Bone marrow (tissue), 2 donors: ENCODE measurements around the gene IL2RG.

Source experiments
- DNase-seq, 2 donors: peaks; one replicate each; lab custom pipeline; 2025; lab: John Stamatoyannopoulos, UW

The IL2RG gene

DNA sequence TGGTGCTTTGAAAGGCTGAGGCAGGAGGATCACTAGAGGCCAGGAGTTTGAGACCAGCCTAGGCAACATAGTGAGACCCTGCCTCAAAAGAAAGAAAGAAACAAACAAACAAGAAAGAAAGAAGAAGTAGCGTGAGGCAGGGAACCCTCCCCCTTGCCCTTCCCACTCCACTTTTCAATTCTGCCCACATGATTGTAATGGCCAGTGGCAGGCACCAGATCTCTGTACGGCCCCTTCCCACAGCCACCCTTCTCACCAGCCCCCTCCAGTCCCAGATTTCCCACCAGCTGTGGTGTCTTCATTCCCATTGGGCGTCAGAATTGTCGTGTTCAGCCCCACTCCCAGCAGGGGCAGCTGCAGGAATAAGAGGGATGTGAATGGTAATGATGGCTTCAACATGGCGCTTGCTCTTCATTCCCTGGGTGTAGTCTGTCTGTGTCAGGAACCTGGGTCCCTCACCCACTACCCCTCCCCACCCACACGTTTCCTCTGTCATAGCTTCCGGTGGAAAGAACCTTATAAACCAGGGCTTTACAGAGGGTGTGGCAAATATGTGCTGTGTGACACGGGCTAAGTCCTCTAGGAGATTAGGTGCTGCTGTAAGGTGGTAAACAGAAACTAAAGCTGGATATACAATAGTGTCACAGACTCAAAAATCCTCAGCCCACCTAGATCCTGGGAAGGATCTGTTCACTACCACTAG, at the start of gene IL2RG:
IL2RG (minus strand) TSS at position 437 of the 703 bp plus-strand sequence; CDS start at position 399, 38 bp downstream.
- DNase-seq = peak; percentile 28 to 41

DNA sequence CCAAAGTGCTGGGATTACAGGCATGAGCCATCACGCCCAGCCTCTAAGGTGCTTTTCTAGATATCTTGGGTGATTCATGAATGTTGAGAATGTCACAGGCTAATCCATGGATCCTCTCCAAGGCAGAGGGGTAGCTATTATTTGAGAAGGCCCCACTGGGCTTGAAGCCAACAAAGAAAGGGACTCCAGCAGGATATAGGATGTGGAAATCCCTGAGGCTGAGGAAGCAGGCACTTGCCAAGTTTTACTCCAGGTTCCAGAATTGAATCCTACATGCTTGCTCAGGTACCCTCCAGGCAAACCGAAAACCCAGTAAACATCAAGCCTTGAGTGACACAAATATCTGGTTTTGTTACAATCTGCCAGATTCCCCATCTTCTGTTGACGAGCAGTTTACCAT, 49.1 kb upstream of the IL2RG start:
- no peak for DNase-seq

DNA sequence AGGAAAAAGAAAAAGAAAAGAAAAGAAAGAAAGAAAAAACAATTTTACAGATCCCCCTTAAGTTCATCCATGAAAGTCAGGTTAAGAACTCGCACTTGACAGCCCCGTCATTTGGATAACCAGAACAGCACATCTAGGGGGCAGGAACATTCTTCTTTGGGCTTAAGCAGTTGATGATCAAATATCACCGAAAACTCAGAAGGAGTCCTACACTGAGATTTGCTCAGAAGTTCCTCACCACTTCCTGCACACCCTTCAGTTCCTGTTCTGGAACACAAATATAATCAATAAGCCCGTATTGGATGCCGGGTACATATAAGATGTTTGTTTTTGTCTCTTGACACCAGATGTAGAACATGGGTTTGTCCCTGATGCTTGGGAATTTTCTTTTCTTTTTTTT, 48.0 kb upstream of the IL2RG start:
- DNase-seq = no peak

DNA sequence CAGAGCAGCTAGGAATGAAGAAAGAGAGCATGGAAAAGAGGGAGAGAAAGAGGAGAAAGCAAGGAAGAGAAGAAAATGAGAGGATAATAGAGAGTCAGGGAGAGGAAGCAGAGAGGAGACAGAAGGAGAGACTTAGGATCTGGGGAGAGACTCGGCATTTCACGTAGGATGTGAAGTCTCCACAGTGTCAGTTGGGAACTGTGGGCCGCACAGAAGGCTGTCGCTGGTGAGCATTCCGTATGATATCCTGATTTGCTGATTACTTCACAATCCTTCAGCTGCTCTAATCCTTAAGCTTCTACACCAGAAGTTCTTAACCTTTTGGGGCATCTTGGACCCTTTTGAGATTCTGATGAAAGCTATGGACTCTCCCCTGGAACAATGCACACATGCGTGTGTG, 47.2 kb upstream of the IL2RG start:
- no peak for DNase-seq

DNA sequence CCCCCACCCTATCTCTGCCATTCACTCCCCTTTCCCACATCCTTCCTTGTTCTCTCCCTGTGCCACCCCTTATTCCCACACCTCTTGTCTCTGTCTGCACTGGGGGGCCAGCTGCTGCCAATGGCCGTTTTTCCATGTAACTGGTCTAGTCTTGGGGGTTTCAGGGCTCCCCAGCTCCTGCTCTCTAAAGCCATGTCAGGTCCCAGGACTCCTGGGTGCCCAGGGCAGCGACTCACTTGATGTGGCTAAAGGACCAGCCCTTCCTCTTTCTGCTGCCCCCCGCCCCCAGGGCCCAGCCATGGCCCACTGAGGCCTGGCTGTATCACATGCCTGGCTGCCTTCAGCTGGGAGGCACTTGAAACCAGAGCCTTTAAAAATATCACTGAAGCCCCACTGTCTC, 43.3 kb upstream of the IL2RG start:
- no peak for DNase-seq

DNA sequence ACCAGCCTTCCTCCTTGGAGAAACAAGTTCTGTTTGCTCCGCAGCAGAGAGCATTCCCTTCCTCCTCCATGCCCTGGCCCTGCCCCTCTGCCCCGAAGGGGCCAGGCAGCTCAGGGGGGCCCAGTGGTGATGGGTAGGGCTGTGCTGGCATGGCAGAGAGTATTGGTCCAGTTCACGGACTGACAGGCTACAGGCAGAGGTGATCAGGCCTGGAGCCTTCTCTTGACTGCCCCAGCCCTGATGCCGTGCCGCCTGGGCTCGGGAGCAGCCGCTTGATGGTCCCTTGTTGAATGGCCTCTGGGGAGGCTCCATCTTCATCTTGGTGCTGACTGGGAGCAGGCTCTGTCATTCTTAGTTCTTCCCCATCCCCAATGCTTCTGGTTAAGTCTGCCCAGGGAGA, 42.8 kb upstream of the IL2RG start:
- no peak for DNase-seq

DNA sequence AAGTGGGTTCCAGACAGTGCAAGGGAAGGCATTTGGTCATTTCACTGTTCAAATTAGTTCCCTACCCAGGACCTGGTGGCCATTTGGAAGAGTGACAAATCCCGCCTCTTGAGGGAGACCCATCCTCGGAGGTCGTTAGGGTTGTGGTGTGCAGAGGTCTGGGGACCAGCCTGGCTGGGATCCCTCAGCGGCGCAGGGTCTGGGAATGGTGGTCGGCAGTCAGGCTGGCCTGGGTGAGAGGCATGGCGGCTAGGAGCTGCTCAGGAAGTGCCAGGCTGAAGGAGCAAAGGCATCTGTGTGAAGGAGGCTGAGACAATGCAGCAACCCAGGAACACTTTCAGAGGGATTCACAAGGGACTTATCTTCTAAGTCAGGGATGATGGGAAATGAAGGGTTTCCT, 40.0 kb upstream of the IL2RG start:
- DNase-seq = no peak

DNA sequence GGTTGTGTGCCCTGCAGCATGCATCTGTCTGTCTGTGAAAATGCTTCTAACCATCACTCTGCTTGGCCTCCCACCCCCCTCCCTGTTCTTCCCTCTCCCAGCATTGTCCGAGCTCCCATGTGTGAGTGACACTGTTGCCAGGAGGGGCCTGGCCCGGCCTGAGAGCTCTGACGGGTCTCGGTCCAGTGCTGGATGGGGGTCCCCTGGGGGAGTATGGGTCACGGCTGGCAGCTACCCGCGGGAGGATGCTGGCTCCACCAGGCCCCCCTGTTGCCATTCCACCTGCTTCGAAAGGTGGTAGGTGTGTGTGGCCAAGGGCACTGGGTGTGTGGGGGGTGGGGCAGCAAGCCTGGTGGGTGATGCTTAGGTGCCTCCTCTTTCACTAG, 36.9 kb upstream of the IL2RG start:
- no peak for DNase-seq

DNA sequence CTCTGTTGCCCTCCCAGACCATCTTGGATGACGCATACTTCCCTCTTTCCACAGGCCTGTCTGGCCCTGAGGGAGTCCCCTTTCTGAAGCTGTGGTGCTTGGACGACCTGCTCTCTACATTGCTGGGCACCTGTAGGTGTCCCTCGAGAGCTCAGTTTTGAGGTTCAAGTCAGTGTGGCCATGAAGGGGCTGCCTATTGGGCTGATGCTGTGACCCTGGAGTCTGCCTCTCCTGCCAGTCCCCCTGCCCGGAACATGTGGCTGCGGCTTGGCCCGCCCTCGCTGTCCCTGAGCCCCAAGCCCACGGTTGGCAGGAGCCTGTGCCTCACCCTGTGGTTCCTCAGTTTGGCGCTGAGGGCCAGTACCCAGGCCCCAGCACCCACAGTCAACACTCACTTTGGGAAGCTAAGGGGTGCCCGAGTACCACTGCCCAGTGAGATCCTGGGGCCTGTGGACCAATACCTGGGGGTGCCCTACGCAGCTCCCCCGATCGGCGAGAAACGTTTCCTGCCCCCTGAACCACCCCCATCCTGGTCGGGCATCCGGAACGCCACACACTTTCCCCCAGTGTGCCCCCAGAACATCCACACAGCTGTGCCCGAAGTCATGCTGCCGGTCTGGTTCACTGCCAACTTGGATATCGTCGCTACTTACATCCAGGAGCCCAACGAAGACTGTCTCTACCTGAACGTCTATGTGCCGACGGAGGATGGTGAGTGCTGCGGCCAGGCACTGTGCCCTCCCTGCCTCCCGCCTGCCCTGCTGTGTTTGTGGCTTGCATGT, 36.3 kb upstream of the IL2RG start:
- no peak for DNase-seq

DNA sequence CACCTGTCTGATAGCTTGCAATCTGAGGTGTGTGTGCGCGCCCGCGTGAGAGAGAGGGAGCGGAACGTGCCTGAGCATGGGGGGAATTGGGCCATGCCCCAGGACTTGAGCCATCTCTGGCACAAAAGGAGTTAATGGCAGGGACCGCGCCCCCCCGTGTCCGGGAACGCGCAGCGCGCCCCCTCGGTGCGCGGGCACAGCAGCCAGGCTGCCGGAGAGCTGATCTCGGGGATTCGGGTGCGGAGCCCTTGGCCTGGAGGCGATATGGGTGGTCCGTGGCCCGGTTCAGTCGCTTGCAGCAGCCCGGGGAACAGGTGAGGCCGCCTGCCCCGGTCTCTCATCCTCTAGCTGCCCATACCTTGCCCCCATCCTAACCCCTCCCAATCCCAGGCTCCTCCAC, 33.3 kb upstream of the IL2RG start, which contains the start of gene NLGN3:
NLGN3 (plus strand) TSS at position 191 of the 400 bp plus-strand sequence. CDS start 2,909 bp downstream, outside the sequence.
- DNase-seq = no peak

DNA sequence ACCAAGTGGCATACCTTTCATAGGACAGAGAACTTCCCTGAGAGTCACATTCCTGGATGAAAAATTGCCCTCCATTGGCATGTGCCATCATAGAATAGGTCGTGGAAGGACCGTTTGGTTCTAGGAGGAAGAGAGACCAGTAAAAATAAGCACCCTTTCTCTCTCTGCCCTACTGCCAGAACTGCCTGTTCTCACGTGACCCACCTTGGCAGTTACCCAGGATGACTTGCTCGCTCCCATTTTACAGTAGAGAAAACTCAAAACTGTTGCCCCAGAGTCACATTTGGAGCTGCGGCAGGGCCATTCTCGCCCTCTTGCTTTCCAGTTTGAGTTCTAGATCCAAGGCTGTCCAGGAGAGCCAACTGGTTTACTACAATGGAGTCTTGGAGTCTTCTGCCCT, 32.1 kb upstream of the IL2RG start:
- no peak for DNase-seq

DNA sequence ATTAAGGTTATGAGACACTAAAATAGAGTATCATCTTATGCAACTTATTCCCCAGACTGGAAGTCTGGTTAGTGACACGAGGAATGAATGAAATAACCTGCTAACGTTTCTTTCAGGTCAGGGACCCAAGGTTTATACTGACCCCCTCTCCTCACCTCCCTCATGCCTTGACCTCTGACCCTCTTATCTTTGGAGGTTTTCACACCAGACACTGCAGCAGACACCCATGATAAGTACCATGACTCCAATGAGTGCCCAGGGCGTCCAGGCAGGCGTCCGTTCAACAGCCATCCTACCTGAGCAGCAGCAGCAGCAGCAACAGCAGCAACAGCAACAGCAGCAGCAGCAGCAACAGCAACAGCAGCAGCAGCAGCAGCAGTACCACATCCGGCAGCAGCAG, 29.1 kb upstream of the IL2RG start:
- no peak for DNase-seq

DNA sequence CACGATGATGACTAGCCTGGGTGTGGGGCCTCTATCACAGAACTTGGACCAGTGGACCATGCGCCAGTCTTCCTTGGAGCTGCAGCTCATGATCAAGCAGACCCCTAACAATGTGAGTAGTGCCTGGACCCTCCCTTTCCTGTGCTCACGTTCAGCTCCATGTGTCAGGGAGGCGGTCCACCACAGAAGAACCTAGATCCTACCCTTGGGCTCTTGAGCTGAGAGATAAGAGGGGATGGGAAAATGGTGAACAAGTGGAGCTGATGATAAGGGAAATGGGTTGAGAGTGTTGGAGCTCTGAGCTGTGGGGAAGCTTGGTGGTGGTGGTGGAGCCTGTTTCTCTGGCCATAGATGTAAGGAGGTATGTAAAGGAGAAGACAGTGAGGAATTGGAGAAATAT, 20.1 kb upstream of the IL2RG start:
- DNase-seq = no peak

DNA sequence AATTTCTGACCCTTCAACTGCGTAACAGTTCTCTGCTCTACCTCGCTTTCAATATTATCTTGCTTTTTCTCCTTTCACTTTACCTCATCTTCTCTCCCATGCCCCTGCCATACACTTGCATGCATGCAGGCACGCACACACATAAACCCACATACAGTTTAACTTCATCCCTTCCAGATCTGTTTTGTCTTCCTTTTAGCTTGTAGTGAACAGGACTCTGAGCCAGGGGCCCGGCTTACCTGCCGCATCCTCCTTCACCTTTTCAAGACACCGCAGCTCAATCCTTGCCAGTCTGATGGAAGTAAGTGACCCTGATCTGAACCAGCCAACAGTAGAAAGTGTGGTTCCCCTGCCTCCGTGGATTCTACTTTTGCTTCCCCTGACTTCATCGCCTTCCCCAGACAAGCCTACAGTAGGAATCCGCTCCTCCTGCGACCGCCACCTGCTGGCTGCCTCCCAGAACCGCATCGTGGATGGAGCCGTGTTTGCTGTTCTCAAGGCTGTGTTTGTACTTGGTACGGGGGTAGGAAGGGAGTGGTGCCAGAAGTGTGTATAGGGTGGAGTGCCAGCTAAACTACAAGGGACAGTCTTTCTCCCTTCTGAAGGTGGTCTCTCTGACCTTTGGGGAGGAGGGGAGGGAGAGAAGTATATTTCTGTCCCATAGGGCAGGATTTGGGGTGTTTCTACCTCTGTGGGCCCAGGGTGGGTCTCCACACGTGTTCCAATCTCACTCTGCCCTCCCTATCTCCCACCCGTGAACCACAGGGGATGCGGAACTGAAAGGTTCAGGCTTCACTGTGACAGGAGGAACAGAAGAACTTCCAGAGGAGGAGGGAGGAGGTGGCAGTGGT, 17.8 kb upstream of the IL2RG start:
- peak; percentile 14 to 52 for DNase-seq

DNA sequence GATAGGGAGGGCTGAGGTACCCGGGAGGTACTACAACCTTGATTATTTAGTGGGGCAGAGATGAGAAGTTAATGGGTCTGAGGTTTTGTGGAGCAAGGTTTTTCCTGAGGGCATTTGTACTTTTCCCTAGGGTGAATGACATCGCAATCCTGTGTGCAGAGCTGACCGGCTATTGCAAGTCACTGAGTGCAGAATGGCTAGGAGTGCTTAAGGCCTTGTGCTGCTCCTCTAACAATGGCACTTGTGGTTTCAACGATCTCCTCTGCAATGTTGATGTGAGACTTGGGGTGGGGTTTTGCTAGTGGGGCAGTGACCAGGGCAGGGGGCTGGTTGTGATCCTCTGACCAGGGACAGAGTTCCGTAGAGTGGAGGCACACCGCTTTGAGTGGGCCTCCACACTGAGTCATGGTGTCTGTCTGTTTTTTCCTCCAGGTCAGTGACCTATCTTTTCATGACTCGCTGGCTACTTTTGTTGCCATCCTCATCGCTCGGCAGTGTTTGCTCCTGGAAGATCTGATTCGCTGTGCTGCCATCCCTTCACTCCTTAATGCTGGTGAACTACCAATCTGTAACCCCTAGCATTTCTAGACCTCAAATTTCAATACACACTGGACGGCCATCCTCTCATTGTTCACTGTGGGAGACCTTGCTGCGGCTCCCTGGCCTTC, 16.9 kb upstream of the IL2RG start:
- no peak for DNase-seq

DNA sequence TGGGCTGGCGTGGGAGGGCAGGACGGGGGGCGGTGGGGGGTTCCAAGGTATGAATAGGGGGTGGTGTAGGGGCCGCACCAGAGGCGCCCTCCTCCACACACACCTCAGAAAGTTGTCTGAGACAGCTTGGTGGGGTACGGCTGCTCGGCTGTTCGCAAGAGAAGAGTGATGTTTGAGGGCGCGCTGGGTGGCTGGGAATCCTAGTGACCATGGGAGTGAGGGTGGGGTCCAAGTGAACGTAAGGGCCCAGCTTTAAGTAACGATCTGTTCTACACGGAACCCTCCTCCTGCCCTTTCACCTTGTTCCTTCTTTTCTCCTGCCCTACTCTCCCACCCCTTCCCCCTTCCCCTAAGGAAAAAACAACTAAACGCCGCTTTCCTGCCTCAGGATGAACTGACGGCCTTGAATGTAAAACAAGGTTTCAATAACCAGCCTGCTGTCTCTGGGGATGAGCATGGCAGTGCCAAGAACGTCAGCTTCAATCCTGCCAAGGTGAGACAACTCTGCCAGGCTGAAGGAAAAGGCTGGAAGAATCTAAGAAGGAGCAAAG, 7.7 kb upstream of the IL2RG start:
- DNase-seq = no peak

DNA sequence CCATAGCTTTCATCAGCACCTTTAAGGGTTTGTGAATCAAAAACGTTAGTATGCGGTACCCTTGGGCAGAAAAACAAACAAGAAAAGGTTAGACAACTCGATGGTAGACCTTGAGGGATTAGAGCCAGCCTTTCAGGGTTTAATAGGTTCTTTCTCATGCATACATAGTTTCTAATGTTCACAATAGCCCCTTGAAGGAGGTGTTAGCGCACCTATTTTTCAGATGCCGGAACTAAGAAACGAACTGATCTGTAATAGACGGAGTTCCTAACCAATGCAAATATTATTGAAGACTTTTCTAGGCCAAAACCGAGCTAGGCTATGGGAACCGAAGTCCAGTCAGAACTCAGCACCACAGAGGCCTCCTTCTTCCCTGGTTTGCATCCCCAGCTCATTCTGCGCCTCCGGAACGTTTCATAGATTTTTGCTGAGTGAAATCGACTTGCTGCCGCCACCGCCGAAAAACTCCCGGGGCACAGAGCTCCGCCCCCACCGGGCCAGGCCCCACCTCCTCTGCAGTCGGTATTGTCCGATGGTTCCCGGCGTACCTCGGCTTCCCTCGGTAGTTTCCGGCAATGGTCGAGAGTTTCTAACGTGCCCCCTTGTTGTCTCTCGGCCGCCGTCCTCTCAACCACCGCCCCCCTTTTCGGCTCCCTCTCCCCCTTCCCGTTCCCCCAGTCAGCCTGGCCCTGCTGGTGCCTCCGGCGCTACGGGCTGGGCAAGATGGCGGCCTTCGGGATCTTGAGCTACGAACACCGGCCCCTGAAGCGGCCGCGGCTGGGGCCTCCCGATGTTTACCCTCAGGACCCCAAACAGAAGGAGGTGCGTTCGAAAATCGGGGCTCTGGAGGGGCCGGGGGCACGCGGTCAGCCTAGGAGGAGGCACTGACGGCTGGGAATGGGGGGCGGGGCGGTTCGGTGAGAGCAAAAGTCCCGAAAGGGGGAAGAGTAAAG, 6.9 kb upstream of the IL2RG start, which contains the start of gene MED12:
MED12 (plus strand) TSS at position 565 of the 953 bp plus-strand sequence; CDS start at position 724, 159 bp downstream.
- peak; percentile 58 to 65 for DNase-seq

DNA sequence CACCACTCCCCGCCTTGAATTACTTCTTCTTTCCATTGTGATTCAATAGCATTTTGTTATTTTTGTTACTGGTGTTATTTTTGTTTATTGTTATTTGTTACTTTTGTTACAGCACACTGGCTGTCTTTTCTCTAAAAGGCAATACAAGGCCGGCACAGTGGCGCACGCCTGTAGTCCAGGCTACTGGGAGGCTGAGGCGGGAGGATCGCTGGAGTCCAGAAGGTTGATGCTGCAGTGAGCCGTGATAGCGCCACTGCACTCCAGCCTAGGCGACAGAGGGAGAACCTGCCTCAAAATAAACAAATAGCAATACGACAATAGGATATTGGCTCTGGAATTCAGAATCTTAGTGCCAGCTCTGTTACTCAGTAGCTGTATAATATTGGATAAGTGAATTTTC, 6.0 kb upstream of the IL2RG start:
- DNase-seq = no peak

DNA sequence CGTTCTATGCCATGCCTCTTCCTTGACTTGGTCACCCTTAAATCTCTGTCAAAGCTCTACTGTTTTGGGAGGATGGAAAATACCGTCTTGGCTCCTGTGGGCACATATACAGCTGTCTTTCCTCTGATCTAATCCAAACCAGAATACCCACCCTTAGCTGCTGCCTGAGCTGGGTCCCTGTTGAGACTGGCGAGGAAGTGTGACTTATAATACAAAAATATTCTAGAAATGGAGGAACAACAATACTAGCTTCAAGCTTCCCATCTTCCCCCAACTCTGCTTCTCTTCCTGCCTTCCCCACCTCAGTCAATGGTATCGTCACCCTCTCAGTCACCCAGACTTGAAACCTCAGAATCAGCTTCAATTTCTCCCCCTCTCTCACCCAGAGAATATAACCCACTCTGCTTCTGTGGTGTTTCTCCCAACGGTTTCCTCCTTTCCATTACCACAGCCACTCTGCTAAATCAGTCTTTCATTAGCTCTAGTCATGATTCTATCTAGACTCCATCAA, 599 bp upstream of the IL2RG start:
- DNase-seq = no peak

DNA sequence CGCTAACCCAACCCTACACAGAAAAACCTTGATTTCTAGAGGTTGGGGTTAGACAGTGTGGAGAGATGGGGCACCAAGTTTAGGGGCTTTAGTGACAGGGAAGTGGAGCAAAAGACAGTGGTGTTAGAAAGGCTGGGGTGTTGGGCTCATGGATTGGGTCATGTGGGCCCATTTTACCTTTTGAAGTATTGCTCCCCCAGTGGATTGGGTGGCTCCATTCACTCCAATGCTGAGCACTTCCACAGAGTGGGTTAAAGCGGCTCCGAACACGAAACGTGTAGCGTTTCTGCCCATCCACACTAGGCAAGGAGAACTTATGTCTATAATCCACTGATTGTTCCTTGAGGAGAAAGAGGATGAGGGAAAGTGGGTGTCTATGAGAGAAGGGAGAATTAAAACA, 2.3 kb downstream of the IL2RG start:
- DNase-seq = no peak
